ENCODE data around the gene ANKRD34A. TPM values are rescaled to one million over a fixed set of nuclear protein-coding genes. Genes with fewer than 3 reads are reported as not detected.

The ANKRD34A gene
- 1 to 10 TPM in 2 of 4 donors, under 1 TPM in 2; 0.39 to 2.4 (median 1.3) TPM for total RNA-seq

DNA sequence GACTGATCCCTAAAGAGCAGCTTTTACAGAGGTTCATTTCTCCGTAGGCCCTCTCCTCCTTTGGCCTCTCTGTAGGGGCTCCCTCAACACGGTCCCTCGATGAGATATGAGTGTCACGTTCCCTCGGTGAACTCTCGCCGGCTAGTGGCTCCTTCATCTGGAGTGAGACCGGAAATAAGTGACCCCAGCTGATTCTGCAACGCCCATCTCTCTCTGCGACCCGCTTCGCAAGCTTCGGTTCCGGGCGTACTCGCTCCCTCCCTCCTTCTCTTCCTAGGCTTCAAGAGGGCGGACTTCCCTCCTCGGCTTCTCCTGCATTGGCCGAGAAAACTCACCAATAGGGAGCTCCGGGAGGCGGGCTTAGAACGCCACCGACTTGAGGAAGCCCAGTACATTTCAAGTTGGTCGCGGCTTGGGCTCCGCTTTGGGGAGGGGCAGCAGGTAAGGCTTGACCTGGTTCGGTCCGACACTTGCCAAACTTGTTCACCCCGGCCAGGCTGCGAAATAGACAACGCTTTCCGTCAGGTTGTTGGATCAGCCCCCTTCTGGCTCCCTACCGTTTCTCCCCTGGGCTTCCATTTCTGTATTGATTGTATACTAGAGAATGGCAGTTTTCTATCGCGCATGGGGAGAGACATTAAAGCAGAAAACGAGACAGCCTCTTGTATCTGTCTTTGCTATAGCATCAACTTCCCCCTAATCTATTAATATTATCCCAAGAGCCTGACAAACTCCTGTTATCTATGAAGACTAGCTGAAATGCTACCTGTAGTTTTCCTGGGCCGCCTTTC lies at the start of gene ANKRD34A, which contains the start of gene POLR3GL:
Gene ANKRD34A (minus strand): TSS at position 248 of the 791 bp plus-strand sequence. CDS start 2,816 bp downstream, outside the sequence.
Gene POLR3GL (plus strand): TSS at position 363 of the 791 bp plus-strand sequence. CDS start 10,176 bp downstream, outside the sequence.
- DNase-seq (ENCODE audit: low spot score in 2 of 2) = peak; percentile 91 to 95
- Histone ChIP-seq H3K4me3 (peak within 1 kb of the TSS; percentile 34 to 74 (median 60)), H3K27me3 (no peaks in the 10 kb centered on the region), H3K27ac (peak within 1 kb of the TSS; percentile 84 to 97 (median 91)), H3K9me3 (peaks cover 0 to 8% (median 0%) of the 10 kb centered on the region in 4 donors), H3K36me3 (peaks cover 0 to 9% (median 0%) of the 10 kb centered on the region in 3 donors), H3K4me1 (peaks cover 0 to 57% (median 21%) of the 10 kb centered on the region in 4 donors)
- TF ChIP-seq POLR2A (IDR thresholded peaks at IDR 0.05) (peak; percentile 88 to 98), EP300 (IDR thresholded peaks at IDR 0.05) (peak; percentile 65 to 99), CTCF (IDR thresholded peaks at IDR 0.05) (peak in 1 of 5 experiments; percentile 54)
- WGBS, 2 donors = 1% methylated on average over 32 to 34 of the region's 37 CpGs

GRCh38 chr1:146013559-146013922 lies 49.2 kb upstream of the ANKRD34A start:
- Histone ChIP-seq H3K4me3 (no peak overlapping the region), H3K9me3 (no peaks in the 10 kb centered on the region), H3K27ac (no peak overlapping the region), H3K4me1 (peaks cover 0 to 16% (median 2%) of the 10 kb centered on the region in 4 donors), H3K27me3 (no peaks in the 10 kb centered on the region), H3K36me3 (no peaks in the 10 kb centered on the region)
- DNase-seq (ENCODE audit: low spot score in 2 of 2) = no peak
- TF ChIP-seq POLR2A (IDR thresholded peaks at IDR 0.05) = no peak
- no peak for TF ChIP-seq EP300 (IDR thresholded peaks at IDR 0.05)
- no peak for TF ChIP-seq CTCF (IDR thresholded peaks at IDR 0.05)
- WGBS, 2 donors = 62 to 85% methylated on average over 6 of the region's 6 CpGs

DNA sequence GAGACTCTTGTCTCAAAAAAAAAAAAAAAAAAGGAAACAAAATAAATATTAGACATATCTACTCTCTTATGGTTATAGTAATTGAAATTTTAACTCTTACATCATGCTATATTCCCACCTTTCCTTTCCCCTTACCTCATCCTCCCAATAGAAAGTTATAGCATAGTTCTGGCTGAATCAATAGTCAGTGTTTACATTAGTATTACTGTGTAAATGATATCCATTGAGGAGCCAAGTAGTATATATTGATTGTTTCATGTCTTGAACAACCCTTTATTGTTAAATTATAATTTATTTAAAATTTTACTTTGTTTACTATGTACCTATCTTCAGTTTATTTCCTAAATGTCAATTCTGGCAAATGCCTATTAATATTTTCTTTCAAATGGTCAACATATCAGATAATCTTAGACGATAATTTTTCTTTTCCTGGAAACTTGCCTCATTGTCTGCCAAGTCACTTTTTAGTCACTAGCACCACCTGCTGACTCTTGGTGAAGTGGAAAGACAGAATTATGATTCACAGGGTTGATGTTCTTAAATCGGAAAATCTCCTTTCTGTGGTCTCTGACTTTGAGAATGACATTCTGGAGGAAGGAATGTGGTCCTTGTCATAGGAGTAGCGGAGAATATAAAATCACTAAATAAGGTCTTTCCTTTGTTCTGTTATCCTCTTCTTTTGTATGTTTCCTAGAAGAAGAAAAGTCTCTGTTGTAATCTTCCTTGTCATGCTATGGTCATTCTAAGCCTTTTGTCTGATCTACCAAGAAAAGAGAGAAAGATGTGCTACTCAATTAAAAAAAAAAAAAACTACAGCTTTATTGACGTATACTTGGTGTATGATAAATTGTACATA lies 48.6 kb upstream of the ANKRD34A start:
- peak in 1 of 2 donors; percentile 87 for DNase-seq (ENCODE audit: low spot score in 2 of 2)
- H3K27me3 ChIP-seq = no peaks in the 10 kb centered on the region
- 5 to 7% methylated on average over 4 of the region's 4 CpGs for WGBS, 2 donors
- TF ChIP-seq CTCF (IDR thresholded peaks at IDR 0.05) = peak; percentile 53 to 84 (median 71)
- TF ChIP-seq EP300 (IDR thresholded peaks at IDR 0.05) = peak in 1 of 2 donors; percentile 75
- TF ChIP-seq POLR2A (IDR thresholded peaks at IDR 0.05) = no peak
- H3K4me1 ChIP-seq = peaks cover 0 to 18% (median 2%) of the 10 kb centered on the region in 4 donors
- H3K36me3 ChIP-seq = no peaks in the 10 kb centered on the region
- H3K27ac ChIP-seq = peak overlapping the region in 1 of 4 donors; percentile 24
- no peak overlapping the region for H3K4me3 ChIP-seq
- no peaks in the 10 kb centered on the region for H3K9me3 ChIP-seq

- peaks cover 0 to 40% (median 20%) of the 10 kb centered on the region in 4 donors for H3K4me1 ChIP-seq
- no peaks in the 10 kb centered on the region for H3K27me3 ChIP-seq
- 82 to 85% methylated on average over 8 of the region's 8 CpGs for WGBS, 2 donors
- no peak for DNase-seq (ENCODE audit: low spot score in 2 of 2)
- peak overlapping the region in 2 of 4 donors; percentile 65 to 92 for H3K27ac ChIP-seq
- H3K36me3 ChIP-seq = no peaks in the 10 kb centered on the region
- H3K4me3 ChIP-seq = no peak overlapping the region
- no peaks in the 10 kb centered on the region for H3K9me3 ChIP-seq
- TF ChIP-seq CTCF (IDR thresholded peaks at IDR 0.05) (no peak), POLR2A (IDR thresholded peaks at IDR 0.05) (no peak), EP300 (IDR thresholded peaks at IDR 0.05) (peak in 1 of 2 donors; percentile 25)
Measured at GRCh38 chr1:146010126-146010738, 45.9 kb upstream of the ANKRD34A start.

All from tibial nerve (tissue), 4 donors.